NCI-H1694 treated with DMSO at 0.1 percent for 48 hours (cell line): ENCODE results near the gene ZFP64.
"Not testable (repeated sequence)": the region's sequence is repeated elsewhere in the genome, so short reads cannot be mapped to it uniquely, and the experiment has no call there.

ENCODE experiments used
- DNase-seq: peaks from one replicate; lab custom pipeline; 2025; lab: John Stamatoyannopoulos, UW

Gene ZFP64

GRCh38 chr20:52201395-52201794 is 9.8 kb upstream of the ZFP64 start:
- no peak for DNase-seq

- DNase-seq = no peak
These were observed 9.3 kb upstream of the ZFP64 start for GRCh38 chr20:52200870-52201269.

GRCh38 chr20:52196845-52197244 is 5.3 kb upstream of the ZFP64 start:
- no peak for DNase-seq

- no peak for DNase-seq
These were observed 2.4 kb upstream of the ZFP64 start for GRCh38 chr20:52193886-52194545.

- no peak for DNase-seq
These were observed 1.6 kb upstream of the ZFP64 start for GRCh38 chr20:52193133-52193532.

- not testable (repeated sequence) for DNase-seq
These were observed 1.1 kb upstream of the ZFP64 start for GRCh38 chr20:52192719-52193007.

GRCh38 chr20:52191916-52192718 is 538 bp upstream of the ZFP64 start:
- DNase-seq = peak; percentile 13

- no peak for DNase-seq
These were observed 995 bp downstream of the ZFP64 start for GRCh38 chr20:52190437-52191131.

GRCh38 chr20:52181766-52182165 is 9.8 kb downstream of the ZFP64 start:
- no peak for DNase-seq

- no peak for DNase-seq
These were observed 11.3 kb downstream of the ZFP64 start for GRCh38 chr20:52180180-52180840.

- DNase-seq = no peak
These were observed 12.0 kb downstream of the ZFP64 start for GRCh38 chr20:52179331-52180179.

- no peak for DNase-seq
These were observed 12.9 kb downstream of the ZFP64 start for GRCh38 chr20:52178691-52179090.

GRCh38 chr20:52175840-52176239 is 15.7 kb downstream of the ZFP64 start:
- DNase-seq = no peak

- no peak for DNase-seq
These were observed 19.1 kb downstream of the ZFP64 start for GRCh38 chr20:52172392-52173047.

- no peak for DNase-seq
These were observed 20.6 kb downstream of the ZFP64 start for GRCh38 chr20:52171025-52171424.

- DNase-seq = no peak
These were observed 23.5 kb downstream of the ZFP64 start for GRCh38 chr20:52168116-52168515.

GRCh38 chr20:52167232-52167840 is 24.2 kb downstream of the ZFP64 start:
- DNase-seq = no peak

GRCh38 chr20:52166150-52166549 is 25.4 kb downstream of the ZFP64 start:
- DNase-seq = no peak

GRCh38 chr20:52160621-52161204 is 30.9 kb downstream of the ZFP64 start:
- no peak for DNase-seq

GRCh38 chr20:52160049-52160570 is 31.5 kb downstream of the ZFP64 start:
- DNase-seq = no peak
